Spleen (tissue), 7 donors: ENCODE results near the gene ABHD2.

Experiments used
- CTCF ChIP-seq, 11 experiments: fragments of 200-600 bp in 7 of 11; fragments of 450-650 bp in 4 of 11; sonication (generic) in 4 of 11; IDR thresholded peaks in 8 of 11; conservative IDR thresholded peaks in 3 of 11; 1 replicate in 7 of 11; 2 replicates in 4 of 11; pipeline versions ENCODE4 v1.4.0 to v1.8.0; 2016 to 2021; ENCODE audit warnings: antibody characterized with exemption in 11 of 11, inconsistent platforms in 4 of 11, mild to moderate bottlenecking in 1 of 11
- POLR2A ChIP-seq, 3 donors: fragments of 450-650 bp; IDR thresholded peaks; one replicate each; pipeline ENCODE4 v1.5.1; 2017; ENCODE audit warnings: antibody characterized with exemption in 3 of 3, mild to moderate bottlenecking in 1 of 3
- POLR2AphosphoS5 ChIP-seq, 3 donors: sonication (generic); formaldehyde crosslinking; IDR thresholded peaks; one replicate each; pipeline ENCODE4 v1.5.1; 2017; ENCODE audit warnings: antibody characterized with exemption in 3 of 3
- donor health status: DM: no; HTN: no; CAD: no; lungs with moderate emphysema.
- donor health status: DM: no; HTN: no; CAD: no.
- donor health status: DM: no; HTN: no; CAD: no.

GRCh38 chr15:89121414-89121813, 33.2 kb downstream of the ABHD2 start:
- no peak for TF ChIP-seq POLR2AphosphoS5 (IDR thresholded peaks at IDR 0.05)
- no peak for TF ChIP-seq POLR2A (IDR thresholded peaks at IDR 0.05)
- TF ChIP-seq CTCF (IDR thresholded peaks at IDR 0.05 in 8 of 11, conservative IDR thresholded peaks at IDR 0.05 in 3 of 11) = no peak
